B cell (primary cell): Measurements from ENCODE around the gene HMX3.

Experiments used
- EZH2 ChIP-seq: IDR thresholded peaks from 2 replicates; pipeline ENCODE4 v1.6.1; 2012; ENCODE audit warnings: borderline replicate concordance, low read depth, mild to moderate bottlenecking, moderate library complexity, low read length; ENCODE audit not compliant: insufficient read depth, poor library complexity, severe bottlenecking
- TF ChIP-seq, protein P1 (sequence below): fragments of 200-600 bp; IDR thresholded peaks from one replicate; pipeline ENCODE4 v1.8.0; 2022; ENCODE audit warnings: antibody characterized with exemption, mild to moderate bottlenecking

- TF ChIP-seq, protein P1, sequence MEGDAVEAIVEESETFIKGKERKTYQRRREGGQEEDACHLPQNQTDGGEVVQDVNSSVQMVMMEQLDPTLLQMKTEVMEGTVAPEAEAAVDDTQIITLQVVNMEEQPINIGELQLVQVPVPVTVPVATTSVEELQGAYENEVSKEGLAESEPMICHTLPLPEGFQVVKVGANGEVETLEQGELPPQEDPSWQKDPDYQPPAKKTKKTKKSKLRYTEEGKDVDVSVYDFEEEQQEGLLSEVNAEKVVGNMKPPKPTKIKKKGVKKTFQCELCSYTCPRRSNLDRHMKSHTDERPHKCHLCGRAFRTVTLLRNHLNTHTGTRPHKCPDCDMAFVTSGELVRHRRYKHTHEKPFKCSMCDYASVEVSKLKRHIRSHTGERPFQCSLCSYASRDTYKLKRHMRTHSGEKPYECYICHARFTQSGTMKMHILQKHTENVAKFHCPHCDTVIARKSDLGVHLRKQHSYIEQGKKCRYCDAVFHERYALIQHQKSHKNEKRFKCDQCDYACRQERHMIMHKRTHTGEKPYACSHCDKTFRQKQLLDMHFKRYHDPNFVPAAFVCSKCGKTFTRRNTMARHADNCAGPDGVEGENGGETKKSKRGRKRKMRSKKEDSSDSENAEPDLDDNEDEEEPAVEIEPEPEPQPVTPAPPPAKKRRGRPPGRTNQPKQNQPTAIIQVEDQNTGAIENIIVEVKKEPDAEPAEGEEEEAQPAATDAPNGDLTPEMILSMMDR: no peak
- no peak for TF ChIP-seq EZH2
Observed at GRCh38 chr10:123160311-123160980, 24.7 kb downstream of the HMX3 start.
